ENCODE data around the gene PDZD4.

The PDZD4 gene

GRCh38 chrX:153871946-153872878, 41.9 kb upstream of the PDZD4 start:
- TF ChIP-seq POLR2A (IDR thresholded peaks at IDR 0.05; ENCODE audit: low read length) = no peak
- DNase-seq = no peak

DNA sequence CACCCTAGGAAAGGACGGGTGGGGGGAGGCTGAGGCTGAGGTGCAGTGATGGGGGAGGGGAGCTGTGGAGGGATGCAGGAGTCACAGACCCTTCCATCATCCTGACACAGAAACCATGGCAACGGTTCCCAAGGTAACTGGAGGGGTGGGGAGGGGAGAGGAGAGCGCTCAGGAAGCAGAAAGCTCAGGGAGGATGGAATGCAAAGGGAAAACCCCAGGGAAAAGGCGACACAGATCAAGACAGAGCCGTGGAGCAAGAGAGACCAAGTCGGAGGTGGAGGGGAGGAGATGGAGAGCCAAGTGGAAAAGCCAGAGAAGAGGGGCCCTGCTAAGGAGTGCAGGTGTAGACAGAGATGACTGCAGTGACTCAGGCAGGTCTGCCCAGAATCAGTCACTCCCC, 41.1 kb upstream of the PDZD4 start:
- TF ChIP-seq POLR2A (IDR thresholded peaks at IDR 0.05; ENCODE audit: low read length) = no peak
- no peak for TF ChIP-seq GATA1 (IDR thresholded peaks at IDR 0.05; ENCODE audit: low read depth, low read length)
- DNase-seq = no peak

- DNase-seq = no peak
These were observed 40.5 kb upstream of the PDZD4 start for GRCh38 chrX:153870791-153871360.

GRCh38 chrX:153870288-153870690, 39.9 kb upstream of the PDZD4 start:
- TF ChIP-seq POLR2A (IDR thresholded peaks at IDR 0.05; ENCODE audit: low read length) (no peak), GATA1 (IDR thresholded peaks at IDR 0.05; ENCODE audit: low read depth, low read length) (no peak)
- no peak for DNase-seq

More at GRCh38 chrX:153870791-153871360, 40.5 kb upstream of the PDZD4 start:
- TF ChIP-seq GATA1 (IDR thresholded peaks at IDR 0.05; ENCODE audit: low read depth, low read length) (no peak), POLR2A (IDR thresholded peaks at IDR 0.05; ENCODE audit: low read length) (no peak)

DNA sequence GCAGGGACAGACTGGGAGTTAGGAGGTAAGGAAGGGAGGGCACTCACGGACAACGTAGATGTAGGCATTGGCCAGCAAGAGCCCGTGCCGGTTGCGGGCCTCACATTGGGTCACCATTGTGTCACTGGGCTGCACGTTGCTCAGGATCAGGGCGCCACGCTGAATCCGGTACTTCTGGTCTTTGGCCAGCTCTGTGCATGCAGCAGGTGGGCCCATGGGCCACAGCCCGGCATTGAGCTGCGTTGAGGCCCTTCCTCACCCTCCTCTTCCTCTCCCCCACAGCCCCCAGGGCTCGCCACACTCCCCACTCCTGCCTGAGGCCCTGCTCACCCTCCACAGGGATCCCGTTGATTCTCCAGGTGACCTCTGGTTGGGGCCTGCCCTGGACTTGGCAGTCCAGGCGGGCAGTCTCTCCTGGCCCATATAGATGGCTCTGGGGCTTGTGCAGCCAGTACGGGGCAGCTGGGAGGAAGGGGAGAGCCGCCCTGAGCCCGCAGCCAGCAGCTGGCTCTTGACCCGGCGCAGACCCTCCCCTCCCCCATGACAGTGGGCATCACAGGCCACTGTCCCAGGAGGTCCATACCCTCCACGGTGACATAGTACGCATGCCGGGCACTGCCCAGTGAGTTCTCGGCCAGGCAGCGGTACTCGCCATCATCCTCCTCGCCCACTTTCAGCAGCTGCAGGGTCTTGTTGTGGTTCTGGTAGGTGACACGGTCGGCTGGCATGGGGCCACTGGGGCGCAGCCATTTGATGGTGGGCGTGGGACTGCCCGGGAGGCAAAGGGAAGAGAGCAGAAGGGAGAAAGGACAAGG, 39.3 kb upstream of the PDZD4 start:
- DNase-seq = no peak
- no peak for TF ChIP-seq GATA1 (IDR thresholded peaks at IDR 0.05; ENCODE audit: low read depth, low read length)
- no peak for TF ChIP-seq POLR2A (IDR thresholded peaks at IDR 0.05; ENCODE audit: low read length)

DNA sequence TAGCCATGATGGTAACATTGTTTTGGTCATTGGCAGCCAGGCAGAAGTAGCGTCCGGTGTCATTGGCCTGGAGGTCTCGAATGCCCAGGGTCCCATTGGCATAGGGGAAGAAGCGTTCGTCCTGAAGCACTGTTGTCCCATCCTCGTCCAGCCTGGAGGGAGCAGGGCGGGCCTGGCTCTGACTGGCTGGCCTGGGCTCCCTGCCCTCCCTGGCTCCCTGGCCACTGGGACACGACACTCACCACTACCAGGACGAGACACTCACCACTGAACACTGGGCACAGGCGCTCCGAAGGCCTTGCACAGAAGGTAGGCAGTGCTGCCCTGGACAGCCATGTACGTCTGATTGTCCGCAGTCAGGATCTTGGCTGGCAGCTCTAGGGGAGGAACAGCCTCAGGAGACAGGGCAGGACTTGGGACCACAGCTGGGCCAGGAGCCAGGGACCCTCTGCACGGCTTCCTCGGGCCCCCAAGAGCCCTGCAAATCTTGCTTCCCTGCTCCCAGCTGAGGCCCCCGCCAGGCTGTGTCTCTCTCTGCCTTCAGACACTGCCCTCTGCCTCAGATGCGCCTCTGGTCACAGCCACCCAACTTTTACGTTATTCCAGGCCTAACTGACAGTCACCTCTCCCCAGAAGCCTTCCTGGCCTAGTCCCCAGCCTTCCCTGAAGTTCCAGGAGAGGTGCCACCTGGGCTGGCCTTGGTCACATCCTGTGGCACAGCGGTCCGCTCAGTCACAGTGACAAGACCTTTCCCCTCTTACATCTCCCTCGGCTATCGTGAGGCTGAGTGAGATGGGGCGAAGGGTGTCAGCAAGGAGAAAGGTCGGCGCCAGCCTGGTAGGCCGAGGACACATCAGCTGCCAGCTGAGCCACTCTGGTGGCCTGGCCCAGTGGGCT, 38.5 kb upstream of the PDZD4 start:
- no peak for TF ChIP-seq GATA1 (IDR thresholded peaks at IDR 0.05; ENCODE audit: low read depth, low read length)
- TF ChIP-seq POLR2A (IDR thresholded peaks at IDR 0.05; ENCODE audit: low read length) = no peak

DNA sequence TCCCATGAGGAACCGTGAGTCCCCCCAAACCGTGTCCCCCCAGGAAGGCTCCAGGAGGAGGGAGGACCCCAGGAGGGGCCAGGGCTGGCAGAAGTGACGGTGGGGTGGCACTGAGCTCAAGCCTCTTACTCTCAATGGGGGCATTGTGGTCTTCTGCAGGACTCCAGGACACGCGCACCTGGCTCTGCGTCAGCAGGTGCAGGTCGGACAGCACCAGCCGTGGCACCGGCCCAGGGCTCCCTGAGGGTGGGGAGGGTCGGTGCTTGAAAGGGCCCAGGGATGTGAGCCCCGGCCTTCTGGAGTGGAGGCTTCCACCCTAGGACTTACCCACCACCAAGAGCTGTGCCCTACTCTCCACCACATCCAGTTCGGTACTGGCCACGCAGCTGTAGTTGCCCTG, 37.3 kb upstream of the PDZD4 start:
- DNase-seq = no peak
- TF ChIP-seq GATA1 (IDR thresholded peaks at IDR 0.05; ENCODE audit: low read depth, low read length) (no peak), POLR2A (IDR thresholded peaks at IDR 0.05; ENCODE audit: low read length) (no peak)

More for the DNA sequence above, 38.5 kb upstream of the PDZD4 start:
- DNase-seq = no peak

DNA sequence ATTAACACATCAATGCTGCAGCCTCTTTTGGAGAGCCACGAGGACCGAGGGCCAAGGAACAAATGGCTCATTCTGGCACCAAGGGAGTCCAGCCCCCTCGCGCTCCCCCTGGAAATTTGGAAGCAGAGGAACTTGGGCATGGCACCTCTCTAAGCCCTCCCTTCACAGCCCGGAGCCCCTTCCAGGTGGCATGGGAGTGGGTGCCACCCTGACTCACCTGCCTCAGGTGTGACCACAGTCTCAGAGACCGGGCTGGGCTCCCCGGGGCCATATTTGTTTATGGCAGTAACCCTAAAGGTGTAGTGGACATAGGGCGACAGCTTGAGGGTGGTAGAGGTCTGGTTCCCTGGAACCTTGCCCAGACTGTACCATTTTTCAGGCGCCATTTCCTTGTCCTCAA, 36.8 kb upstream of the PDZD4 start:
- no peak for DNase-seq
- no peak for TF ChIP-seq GATA1 (IDR thresholded peaks at IDR 0.05; ENCODE audit: low read depth, low read length)
- TF ChIP-seq POLR2A (IDR thresholded peaks at IDR 0.05; ENCODE audit: low read length) = no peak

GRCh38 chrX:153866302-153867019, 36.1 kb upstream of the PDZD4 start:
- no peak for DNase-seq
- TF ChIP-seq POLR2A (IDR thresholded peaks at IDR 0.05; ENCODE audit: low read length) = no peak
- no peak for TF ChIP-seq GATA1 (IDR thresholded peaks at IDR 0.05; ENCODE audit: low read depth, low read length)

DNA sequence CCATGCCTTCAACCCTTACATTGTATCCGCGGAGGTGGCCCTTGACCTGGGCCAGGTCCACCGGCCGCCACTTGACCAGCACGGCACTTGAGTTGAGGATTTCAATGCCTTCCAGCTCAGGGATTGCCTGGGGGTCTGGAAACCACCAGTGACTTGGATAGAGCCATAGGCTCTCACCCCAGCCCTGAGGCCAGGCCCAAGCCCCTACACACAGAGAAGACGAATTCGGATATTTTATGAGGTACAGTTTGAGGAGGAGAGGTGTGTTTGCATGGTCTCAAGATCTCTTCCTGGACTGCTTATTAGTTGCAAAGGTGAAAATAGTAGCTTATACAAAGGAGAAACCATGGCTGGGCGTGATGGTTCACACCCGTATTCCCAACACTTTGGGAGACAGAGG, 35.3 kb upstream of the PDZD4 start:
- TF ChIP-seq POLR2A (IDR thresholded peaks at IDR 0.05; ENCODE audit: low read length) (no peak), GATA1 (IDR thresholded peaks at IDR 0.05; ENCODE audit: low read depth, low read length) (no peak)
- DNase-seq = no peak

DNA sequence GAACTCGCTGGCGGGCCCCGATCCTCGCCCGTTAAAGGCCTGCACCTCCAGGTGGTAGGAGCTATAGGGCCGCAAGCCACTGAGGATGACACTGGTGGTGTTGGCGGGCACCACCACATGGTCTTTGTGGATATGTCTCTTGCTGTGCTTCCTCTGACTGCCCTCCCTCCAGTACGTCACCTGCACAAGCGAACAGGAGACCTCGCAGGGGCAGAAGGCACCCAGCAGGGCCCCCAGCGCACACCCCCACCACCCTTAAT, 34.9 kb upstream of the PDZD4 start:
- no peak for DNase-seq
- no peak for TF ChIP-seq POLR2A (IDR thresholded peaks at IDR 0.05; ENCODE audit: low read length)
- TF ChIP-seq GATA1 (IDR thresholded peaks at IDR 0.05; ENCODE audit: low read depth, low read length) = no peak

- TF ChIP-seq POLR2A (IDR thresholded peaks at IDR 0.05; ENCODE audit: low read length) (no peak), GATA1 (IDR thresholded peaks at IDR 0.05; ENCODE audit: low read depth, low read length) (no peak)
These were observed 34.4 kb upstream of the PDZD4 start for GRCh38 chrX:153864561-153865320.

More at GRCh38 chrX:153864561-153865320, 34.4 kb upstream of the PDZD4 start:
- DNase-seq = no peak

Measured in erythroblast (primary cell).